GM21717 (cell line): ENCODE measurements around the gene EFNB3.

Experiments
- ATAC-seq: cut with Tn5 transposase; IDR thresholded peaks from one replicate; pipeline ENCODE4 v1.9.1; 2021; ENCODE audit warnings: mild to moderate bottlenecking, moderate library complexity; ENCODE audit not compliant: unreplicated experiment

EFNB3 gene

DNA sequence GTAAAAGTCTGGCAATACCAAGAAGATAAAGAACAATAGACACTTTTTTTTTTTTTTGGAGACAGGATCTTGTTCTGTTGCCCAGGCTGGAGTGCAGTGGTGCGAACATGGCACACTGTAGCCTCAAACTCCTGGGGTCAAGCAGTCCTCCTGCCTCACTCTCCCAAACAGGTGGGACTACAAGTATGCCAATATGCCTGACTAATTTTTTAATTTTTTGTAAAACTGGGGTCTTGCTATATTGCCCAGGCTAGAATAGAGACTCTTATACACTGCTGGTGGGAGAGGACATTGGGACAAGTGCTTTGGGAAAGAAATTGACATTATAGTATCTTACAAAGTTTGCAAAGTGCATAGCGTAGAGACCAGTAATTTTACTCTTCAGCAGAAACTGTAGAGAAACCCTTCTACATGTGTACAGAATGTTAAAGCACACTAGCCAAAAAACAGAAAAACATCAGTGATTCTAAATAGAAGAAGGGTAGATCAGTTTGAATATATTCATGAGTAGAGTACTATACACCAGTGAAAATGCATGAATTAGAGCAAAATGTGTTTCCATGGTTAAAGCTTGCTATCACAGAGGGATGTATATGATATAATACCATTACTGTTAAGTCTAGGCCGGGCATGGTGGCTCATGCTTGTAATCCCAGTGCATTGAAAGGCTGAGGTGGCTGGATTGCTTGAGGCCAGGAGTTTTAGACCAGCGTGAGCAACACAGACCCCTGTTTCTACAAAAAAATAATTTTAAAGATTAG, 7.0 kb upstream of the EFNB3 start:
- ATAC-seq = no peak

DNA sequence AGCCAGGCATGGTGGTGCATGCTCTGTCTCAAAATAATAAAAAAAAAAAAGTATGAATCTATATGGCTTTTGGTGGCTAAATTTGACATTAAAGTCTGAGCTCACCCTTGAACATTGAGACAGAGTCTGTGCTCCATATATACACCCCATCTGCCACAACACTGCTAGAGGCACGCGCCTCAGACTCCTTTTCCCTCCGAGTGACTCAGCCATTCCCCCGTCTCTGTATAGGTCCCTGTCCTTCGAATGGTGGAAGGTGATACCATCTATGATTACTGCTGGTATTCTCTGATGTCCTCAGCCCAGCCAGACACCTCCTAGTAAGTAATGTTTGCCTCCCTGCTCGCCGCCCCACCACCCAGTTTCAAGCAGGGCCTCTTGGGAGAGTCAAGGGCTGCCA, 4.5 kb upstream of the EFNB3 start:
- ATAC-seq = no peak

GRCh38 chr17:7701681-7702080, 3.3 kb upstream of the EFNB3 start:
- ATAC-seq = no peak

DNA sequence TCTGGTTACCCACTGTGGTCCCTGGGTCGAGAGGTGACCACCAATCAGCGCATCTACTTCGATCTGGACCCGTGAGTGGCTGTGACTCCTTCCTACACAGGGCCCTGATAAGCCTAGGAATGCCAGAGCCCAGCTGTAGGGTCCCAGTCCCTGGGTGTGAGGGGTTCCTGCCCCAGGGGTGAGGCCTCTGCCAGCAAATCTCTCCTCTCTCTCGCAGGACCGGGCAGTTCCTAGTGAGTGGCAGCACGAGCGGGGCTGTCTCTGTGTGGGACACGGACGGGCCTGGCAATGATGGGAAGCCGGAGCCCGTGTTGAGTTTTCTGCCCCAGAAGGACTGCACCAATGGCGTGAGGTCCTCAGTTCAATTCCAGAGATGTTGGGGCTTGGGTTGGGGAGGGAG, 2.2 kb upstream of the EFNB3 start:
- ATAC-seq = no peak

DNA sequence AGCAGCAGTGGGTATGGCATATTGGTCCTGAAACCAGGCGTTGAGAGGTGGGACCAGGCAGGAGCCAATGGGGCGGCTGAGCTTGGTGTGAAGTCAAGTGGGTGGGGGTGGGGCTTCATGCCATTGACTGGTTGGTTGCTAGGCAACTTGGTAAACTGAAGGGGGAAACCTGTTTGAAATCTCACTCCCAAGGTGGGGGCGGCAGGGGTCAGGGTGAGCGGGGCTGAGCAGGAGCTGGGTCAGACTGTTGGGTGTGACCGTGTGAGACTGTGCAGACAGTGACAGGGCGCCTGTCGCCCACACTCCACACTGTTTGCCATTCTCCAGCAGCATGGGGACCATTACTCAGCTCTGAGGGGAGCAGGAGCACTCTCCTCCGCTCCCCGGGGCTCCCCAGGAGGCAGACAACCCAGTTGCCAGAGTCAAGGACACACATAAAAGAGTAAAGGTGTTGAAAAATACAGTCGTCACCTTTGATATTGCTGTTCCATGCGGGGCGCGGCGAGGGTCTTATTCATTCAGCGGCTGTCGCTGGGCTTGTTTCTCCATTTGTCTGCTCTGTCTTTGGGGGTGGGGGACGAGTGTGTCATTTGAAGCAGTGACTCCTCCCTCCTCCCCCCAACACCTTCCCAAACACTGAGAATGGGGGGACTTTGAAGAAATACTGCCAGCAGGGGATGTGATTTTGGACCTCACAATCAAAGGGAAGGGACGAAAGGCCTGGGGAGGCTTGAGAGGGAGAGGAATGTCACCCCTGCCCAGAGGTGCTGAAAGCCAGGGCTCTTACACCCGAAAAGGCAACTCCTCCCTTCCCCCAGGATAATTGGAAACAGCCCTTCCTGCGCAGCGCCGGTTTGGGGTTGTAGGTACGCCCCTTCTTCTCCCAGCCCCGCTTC, 1.2 kb upstream of the EFNB3 start:
- ATAC-seq = no peak

DNA sequence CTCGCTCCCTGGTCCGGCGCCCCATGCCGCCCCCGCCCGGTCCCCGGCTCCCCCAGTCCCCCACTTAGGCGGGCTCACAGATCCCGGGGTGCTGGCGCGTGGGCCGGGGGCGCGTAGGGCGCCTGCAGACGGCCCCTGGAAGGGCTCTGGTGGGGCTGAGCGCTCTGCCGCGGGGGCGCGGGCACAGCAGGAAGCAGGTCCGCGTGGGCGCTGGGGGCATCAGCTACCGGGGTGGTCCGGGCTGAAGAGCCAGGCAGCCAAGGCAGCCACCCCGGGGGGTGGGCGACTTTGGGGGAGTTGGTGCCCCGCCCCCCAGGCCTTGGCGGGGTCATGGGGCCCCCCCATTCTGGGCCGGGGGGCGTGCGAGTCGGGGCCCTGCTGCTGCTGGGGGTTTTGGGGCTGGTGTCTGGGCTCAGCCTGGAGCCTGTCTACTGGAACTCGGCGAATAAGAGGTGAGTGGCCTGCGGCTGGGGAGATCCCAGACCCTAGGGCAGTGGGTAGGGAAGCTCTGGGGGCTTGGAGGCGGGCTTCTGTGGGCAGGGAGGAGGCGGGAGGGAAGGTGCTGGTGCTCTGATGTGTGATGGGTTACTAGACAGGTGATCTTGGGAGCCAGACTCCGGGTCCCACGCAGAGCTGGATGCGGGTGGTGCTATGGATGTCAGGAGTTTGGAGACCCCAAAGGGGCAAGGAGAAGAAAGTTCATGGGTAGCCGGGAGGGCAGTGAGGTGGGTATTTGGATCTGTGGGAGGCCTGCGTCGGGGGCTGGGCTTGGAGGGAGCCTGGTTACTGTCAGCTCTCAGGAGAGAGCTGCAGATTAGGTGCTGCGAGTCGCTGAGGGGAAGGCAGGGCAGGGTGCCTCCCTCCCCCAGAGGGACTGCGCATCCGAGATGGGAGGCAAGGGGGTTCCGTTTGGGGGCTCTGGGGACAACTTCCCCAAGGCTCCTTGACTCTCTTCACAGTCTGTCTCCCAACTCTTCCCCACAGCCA, 560 bp downstream of the EFNB3 start:
- ATAC-seq = no peak

DNA sequence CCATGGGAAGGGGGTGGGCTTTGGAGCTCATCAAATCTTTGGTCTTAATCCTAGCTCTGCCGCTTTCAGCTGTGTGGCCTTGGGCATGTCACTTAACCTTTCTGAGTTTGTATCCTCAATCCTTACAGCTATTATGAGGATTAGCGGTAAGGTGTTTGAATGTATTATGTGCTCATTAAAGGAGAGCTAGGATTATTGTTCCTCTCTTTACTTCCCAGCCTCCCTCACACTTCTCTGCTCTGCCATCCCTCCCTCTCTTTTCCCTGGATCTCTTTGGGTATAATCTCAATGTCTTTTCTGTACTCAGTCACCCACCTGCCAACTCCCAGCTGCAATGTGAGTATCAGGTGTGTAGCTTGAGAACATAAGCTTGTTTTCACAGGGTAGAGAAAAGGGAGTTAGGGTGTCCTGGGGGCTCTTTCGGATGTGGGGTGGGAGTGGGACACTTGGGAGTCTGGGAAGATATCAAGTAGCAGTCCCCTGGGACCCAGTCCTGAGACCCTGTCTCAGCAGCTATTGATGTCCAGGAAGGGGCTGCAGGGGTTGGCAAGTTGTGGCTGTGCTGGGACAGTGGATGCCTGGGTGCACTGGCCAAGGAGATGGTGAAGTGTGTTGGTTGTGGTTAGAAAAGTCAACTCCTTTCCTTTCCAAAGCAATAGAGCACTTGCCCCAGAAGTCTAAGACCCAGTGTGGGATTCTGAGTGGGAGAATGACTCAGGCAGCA, 1.8 kb downstream of the EFNB3 start:
- ATAC-seq = no peak

DNA sequence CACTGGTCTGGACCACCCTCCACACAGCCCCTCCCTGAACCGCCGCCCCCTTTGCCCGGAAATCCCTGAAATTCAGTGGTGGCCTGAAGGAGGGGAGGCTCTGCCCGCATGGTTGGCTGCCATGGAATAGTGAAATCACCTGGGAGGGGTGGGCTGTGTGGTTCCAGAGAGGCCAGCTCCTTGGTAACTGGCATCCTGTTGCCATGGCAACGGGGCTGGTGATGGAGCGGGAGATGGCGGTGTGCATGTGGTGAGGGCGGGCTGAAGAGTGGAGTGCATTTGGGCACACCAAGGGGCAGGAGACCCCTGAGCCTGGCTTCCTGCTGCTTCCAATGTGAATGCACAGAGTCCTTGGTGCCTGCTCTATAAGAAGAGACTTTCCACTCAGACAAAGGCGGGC, 2.4 kb downstream of the EFNB3 start:
- no peak for ATAC-seq

DNA sequence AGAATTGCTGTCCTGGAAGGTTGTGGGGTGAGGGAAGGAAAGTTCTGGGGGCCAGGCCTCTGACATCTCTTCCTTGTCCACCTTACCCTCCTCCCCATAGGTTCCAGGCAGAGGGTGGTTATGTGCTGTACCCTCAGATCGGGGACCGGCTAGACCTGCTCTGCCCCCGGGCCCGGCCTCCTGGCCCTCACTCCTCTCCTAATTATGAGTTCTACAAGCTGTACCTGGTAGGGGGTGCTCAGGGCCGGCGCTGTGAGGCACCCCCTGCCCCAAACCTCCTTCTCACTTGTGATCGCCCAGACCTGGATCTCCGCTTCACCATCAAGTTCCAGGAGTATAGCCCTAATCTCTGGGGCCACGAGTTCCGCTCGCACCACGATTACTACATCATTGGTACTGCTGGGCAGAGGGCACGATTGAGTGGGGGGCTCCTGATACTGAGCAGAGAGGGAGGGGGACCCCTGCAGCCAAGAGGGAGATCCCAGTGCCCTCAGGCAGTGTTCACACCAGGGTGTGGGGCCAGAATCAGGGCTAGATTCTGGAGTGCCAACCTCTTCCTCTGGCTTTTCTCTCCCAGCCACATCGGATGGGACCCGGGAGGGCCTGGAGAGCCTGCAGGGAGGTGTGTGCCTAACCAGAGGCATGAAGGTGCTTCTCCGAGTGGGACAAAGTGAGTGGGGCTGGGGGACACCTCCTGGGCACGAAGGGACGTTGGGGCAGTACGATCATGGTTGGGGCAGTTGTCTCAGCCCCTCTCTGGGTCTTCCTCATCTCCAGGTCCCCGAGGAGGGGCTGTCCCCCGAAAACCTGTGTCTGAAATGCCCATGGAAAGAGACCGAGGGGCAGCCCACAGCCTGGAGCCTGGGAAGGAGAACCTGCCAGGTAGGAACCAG, 3.1 kb downstream of the EFNB3 start:
- ATAC-seq = no peak

DNA sequence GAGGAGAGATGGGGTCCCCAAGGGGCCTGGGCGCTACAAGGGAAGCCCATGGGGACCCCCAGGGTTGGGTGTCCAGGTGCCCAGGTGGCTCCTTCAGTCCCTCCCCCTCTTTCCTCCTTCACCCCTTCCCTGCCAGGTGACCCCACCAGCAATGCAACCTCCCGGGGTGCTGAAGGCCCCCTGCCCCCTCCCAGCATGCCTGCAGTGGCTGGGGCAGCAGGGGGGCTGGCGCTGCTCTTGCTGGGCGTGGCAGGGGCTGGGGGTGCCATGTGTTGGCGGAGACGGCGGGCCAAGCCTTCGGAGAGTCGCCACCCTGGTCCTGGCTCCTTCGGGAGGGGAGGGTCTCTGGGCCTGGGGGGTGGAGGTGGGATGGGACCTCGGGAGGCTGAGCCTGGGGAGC, 4.0 kb downstream of the EFNB3 start:
- no peak for ATAC-seq

GRCh38 chr17:7710301-7710700, 5.3 kb downstream of the EFNB3 start:
- no peak for ATAC-seq

DNA sequence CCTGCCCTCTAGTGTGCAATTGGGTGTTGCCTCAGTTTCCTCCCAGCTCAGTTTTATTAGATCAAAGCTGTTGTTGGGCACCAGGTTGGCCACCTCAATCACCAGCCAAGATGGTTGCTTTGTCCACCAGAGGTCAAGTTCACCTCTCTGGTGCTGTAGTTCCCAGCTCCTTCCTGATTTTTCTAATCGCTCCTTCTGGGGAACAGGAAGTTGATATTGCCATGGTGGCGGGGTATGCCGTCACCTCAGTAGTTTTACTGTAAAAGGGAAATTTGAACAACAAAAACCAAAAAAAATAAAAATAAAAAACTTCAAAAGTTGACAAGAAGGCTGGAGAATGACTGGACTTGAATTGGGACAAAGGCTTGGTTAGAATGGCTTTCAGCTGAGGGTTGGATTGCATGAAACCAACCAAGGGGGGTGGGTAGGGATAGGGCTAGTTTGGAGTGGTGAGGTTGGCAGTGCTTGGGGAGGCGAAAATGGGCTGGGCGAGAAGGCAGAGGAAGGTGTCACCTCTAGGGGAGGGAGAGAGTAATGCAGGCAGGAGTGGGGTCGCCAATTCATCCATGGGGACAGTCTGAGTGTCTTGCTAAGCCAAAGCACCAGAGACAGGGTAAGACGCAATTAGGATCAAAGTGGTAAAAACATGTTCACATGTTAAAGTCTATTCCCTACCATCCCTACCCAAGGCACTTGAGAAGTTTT, 6.2 kb downstream of the EFNB3 start:
- ATAC-seq = no peak

DNA sequence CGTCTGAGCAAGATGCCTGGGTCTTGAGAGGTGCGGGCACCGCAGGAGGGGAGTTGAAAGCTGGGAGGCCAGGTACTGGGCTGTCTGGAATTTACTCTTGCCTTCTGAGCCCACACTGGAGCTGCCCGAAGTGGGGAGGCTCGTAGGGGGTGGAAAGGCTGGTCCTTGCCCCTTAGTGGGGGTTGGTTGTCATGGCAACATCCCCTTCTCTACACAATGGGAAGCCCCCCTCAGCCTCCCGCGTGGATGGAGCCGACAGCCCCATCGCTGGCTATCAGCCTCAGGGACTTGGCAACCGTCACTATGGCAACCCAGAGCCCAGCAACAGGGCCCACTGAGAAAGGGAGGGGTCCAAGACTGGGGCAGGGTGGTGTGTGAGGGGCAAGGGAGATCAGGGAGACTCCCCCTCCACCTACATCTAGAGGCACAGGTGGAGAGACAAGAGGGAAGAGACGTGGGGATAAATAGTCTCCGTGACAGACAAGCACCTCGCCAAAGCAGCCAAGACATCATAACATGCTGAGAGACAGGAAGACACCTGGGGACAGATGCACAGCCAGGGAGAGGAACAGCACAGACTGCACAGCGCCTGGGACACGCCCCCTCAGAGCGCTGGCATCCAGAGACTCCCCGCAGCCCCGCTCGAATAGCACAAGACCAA, 7.2 kb downstream of the EFNB3 start:
- ATAC-seq = no peak

DNA sequence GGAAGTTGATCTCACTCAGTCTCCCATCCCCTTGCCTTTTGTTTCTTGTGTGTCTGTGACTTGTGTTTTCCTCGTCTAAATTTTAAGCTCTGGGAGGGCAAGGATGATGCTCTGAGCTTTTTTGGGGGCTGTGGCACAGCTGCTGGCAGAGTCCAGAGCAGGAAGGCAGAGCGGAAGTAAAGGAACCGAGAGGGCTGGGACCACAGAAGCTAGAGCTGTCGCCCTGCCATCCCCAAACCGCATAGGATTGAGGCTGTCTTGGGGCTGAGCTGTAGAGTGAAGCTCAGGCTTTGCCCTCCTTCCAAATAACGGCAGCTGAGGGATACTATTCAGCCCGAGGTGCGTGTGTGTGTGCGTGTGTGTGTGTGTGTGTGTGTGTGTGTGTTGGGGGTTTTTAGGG, 8.8 kb downstream of the EFNB3 start:
- ATAC-seq = no peak

DNA sequence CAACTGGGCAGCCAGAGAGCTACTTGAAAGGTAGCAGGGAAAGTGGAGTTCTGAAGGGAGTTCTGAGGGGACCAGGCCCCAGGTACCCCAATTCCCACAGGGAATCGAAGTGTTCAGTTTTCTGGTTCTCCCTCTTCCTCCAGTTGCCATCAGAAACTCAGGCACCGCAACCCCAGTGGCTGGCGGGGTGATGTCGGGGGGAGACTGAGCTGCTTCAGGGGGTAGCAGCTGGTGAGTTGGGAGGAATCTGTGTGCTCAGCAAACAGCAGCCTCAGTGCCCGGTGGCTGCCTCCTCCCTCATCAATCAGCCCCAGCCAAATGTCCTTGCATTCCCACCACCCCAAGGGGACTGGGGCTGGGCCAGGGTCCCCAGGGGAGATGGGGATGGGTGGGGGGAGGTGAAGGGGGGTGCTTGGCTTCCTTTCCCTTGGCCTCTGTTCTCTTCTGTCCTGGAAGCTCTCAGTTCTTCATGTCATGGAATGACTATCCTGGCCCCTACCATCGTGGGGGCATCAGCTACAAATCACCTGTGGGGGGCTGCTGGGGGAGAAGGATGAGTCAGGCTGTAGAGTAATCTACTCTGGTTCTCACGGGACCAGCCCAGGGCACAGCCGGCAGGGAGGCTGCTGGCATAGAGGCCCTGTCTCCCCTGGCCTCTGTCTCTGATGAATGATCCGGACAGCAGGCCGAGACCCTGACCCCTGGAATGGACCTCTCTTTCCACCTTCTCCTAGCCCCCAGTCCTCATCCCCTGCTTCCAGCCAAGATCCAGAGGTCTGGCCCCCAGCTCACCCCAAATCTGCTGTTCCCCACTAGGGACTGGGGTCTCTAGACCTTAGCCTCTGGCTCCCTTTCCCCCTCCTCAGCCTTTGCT, 10.0 kb downstream of the EFNB3 start:
- ATAC-seq = no peak

GRCh38 chr17:7715936-7716886, 11.2 kb downstream of the EFNB3 start:
- no peak for ATAC-seq
